Frontal cortex (tissue), 4 donors: ENCODE results near the gene NADK. TPM values are rescaled to one million over a fixed set of nuclear protein-coding genes. Genes with fewer than 3 reads are reported as not detected.

Experiments
- DNase-seq, 2 donors: peaks; one replicate each; pipeline ENCODE4 v3.0.0; 2012; ENCODE audit warnings: low spot score in 2 of 2
- FAIRE-seq: peaks from 2 replicates; lab custom pipeline; 2012; peaks lifted over from hg19 to GRCh38; lab: Jason Lieb, UNC
- total RNA-seq: library from RNA; depleted of rRNA; stranded (reverse); fragments of >200 nt; gene quantifications from one replicate; pipeline ENCODE4 v1.2.3, GENCODE V29; 2014
- donor health status: control.
- donor health status: control.
- donor health status: control.

NADK gene, protein sequence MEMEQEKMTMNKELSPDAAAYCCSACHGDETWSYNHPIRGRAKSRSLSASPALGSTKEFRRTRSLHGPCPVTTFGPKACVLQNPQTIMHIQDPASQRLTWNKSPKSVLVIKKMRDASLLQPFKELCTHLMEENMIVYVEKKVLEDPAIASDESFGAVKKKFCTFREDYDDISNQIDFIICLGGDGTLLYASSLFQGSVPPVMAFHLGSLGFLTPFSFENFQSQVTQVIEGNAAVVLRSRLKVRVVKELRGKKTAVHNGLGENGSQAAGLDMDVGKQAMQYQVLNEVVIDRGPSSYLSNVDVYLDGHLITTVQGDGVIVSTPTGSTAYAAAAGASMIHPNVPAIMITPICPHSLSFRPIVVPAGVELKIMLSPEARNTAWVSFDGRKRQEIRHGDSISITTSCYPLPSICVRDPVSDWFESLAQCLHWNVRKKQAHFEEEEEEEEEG
- total RNA-seq, result 23.2 TPM

- DNase-seq (peak; percentile 91 to 96), FAIRE-seq (no peak)
These were observed at the start of gene NADK for GRCh38 chr1:1777950-1778662. NADK (minus strand) TSS chr1:1778470; CDS start chr1:1765406, 13,064 bp downstream.

DNA sequence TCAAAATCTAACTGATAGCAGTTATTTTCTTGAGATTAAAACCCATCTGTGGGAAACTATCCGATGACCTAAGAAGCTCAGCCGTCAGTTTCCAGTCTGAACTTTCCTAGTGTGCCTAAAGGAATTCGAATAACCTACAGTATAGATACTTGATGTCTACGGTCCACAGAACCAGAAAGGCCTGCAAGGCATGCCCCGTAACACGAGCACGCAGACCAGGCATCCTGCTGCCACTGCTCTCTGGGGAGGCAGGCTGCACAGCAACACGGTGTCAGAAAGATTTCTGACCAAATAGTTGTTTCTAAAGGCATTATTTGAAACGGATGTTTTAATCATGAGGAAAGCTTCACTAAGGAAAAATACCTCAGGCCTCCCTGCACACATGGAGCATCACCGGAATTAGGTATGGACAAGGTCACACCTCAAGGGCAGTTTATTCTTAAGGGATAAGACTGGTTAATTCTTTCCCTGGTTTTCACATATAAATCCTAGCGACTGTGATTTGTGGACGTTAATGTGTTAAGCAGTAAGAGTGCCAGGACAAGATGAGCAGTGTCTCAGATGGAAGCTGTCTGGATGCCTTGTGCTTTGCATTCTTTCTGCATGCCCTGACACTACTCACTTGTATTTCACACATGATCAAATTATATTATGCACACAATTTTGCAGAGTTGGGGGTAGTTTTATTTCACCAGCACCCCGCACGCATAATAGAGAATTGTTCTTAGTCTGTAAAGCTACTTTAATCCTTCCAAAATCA, 49.0 kb upstream of the NADK start:
- no peak for FAIRE-seq

GRCh38 chr1:1826356-1827088, 48.3 kb upstream of the NADK start:
- DNase-seq (no peak), FAIRE-seq (no peak)

More for the DNA sequence above, 49.0 kb upstream of the NADK start:
- DNase-seq, result no peak

DNA sequence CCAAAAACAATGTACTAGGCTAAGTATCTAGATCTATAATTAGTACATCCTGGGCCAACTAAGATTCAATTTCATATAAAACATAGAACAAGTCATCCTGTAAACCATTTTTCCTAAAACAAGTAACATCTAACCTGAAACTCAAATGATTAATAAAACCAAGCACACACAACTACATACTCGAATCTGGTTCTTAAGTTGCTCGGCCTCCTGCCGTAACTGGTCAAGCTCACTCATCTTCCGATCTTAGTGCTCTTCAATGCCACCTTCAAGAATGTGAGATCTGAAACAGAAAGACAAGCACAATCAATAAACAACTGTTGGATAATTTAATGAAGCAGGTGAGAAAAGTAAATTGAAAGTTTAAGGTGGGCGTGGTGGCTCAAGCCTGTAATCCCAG, 46.9 kb upstream of the NADK start:
- FAIRE-seq (no peak), DNase-seq (no peak)

- DNase-seq (no peak), FAIRE-seq (no peak)
These were observed 41.5 kb upstream of the NADK start for GRCh38 chr1:1819762-1820161.

DNA sequence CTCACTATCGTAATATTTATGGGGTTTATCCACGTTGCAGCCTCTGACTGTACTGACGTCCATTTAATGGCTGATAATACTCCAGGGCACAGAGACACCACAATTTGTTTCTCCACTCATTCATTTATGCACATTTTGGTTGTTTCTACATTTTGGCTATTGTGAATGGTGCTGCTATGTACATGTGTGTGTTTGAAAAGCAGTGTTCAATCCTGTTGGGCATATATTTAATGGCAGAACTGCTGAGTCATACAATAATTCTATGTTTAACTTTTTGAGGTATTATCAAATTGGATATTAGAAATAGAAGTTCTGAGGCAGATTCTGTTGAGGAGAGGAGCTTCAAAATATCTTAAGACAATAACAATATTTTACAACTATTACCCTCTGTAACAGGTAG, 39.0 kb upstream of the NADK start:
- no peak for FAIRE-seq
- no peak for DNase-seq

GRCh38 chr1:1815606-1816281, 37.5 kb upstream of the NADK start:
- no peak for FAIRE-seq

GRCh38 chr1:1809489-1809888, 31.2 kb upstream of the NADK start:
- FAIRE-seq (no peak), DNase-seq (no peak)

More at GRCh38 chr1:1815606-1816281, 37.5 kb upstream of the NADK start:
- no peak for DNase-seq

- FAIRE-seq (no peak), DNase-seq (no peak)
These were observed 29.9 kb upstream of the NADK start for GRCh38 chr1:1808206-1808605.

DNA sequence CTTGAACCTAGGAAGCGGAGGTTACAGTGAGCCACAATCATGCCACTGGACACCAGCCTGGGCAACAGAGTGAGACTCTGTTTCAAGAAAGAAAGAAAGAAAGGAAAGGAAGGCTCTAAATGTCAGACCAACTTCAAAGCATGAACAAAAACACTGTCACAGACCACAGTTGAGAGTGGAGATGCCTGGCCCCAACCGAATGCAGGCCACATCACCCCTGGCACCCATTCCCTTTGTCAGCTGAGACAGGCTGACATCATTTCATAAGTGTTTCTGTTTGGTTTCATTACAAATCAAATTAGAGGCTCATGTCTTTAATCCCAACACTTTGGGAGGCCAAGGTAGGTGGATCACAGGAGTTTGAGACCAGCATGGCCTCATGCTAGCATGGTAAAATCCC, 28.6 kb upstream of the NADK start:
- FAIRE-seq, result no peak

GRCh38 chr1:1804301-1804700, 26.0 kb upstream of the NADK start:
- DNase-seq, result no peak
- FAIRE-seq, result no peak

More for the DNA sequence above, 28.6 kb upstream of the NADK start:
- no peak for DNase-seq

GRCh38 chr1:1802871-1803270, 24.6 kb upstream of the NADK start:
- no peak for FAIRE-seq
- DNase-seq, result no peak

GRCh38 chr1:1799716-1800115, 21.4 kb upstream of the NADK start:
- DNase-seq, result no peak
- no peak for FAIRE-seq

DNA sequence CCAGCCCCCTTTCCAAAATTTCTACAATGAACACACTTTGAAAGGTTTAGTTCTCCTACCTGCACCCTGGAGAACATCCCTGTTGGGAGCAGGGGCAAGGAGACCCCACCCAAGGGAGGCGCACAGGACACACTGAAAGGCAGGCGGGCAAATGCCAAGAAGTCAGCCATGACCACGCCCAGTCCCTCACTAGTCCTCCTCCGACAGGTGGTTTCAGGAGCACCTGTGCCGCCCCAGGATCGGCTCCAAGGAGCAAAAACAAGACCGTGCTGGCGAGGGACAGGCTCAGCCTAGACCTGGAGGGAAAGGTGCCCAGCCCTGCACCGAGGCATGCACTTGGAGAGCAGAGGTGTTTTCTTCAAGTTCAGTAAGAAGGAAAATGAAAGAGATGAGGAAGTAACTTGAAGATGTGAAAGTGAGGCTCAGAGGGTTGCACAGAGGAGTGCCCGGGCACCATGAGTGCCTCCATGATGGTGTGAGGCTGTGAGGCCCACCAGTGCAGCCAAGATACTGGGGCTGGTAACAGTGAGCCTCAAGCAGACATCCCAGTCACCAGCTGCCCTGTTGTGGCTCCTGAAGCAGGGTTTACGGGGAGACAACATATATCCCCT, 19.6 kb upstream of the NADK start:
- FAIRE-seq, result no peak
- no peak for DNase-seq

DNA sequence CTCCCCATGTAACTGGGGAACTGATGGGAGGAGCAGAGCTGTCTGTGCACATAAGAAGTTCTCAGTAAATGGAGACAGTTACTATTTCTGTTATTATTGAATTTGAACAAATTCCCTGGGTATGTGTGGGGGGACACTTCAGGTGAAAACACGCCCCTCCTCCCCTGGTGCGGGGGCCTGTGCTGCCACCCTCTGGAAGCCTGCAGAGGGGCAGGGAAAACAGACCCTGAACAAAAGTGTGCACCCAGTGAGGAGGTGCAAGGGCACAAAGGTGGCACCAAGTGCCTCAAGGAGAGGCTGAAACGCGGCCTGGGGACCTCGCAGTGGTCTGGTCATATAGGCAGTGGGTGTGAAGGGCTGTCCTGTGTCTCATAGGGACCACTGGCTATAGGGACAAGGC, 18.2 kb upstream of the NADK start:
- FAIRE-seq (no peak), DNase-seq (no peak)

DNA sequence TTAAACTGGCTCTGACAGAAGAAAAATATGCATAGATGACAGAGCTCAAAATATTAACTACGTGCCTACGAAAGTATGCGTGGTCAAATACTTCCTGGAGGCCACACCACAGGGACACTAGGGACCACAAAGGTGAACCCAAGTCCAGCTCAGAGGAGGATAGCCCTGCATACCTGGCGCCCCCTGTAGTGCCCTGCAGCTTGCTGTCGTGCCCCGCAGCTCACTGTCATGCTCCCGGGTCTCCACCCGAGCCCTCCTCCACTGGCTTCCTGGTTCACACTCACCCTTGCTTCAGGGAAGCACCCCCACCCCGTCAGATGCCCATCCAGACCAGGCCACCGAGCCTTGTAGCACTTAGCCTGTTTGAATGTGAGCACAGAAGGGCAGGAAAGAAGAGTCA, 16.7 kb upstream of the NADK start:
- DNase-seq (no peak), FAIRE-seq (no peak)

GRCh38 chr1:1793481-1794244, 15.4 kb upstream of the NADK start:
- DNase-seq (no peak), FAIRE-seq (no peak)
